Measurements from ENCODE around the gene UCP2. TPM values are rescaled to one million over a fixed set of nuclear protein-coding genes. Genes with fewer than 3 reads are reported as not detected.

UCP2 gene
- total and polyA plus RNA-seq, 3 donors from 2014 or later = 20.6 to 52.3 (median 40.8) TPM

DNA sequence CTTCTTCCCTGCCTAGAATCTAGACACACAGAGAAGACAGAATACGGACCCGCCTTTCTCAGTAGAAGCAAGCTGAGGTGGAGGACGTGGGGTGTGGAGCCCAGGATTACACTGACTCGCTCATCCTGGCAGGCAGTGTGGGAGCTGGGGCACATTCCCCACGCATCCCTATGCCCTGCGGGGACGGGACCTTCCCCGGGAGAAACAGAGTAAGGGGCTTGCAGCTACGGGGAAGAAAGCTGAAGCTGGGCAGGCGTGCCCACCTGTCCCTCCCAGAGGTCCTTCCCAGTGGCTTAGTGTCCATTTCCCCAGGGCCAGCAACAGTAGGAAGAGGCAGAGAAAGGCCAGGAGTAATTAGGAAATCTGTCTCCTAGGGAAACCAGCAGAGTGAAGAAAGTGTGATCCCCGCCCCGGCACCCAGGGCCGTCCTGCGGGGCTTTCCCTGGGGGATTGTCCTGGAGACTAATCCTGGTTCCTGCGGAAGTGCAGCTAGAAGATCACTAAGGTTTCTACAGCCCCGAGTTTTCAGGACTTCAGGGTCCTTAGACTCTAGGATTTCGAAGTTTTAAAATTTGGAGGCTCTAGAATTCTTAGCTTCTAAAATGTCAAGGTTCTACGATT is 24.0 kb downstream of the UCP2 start:
- TF ChIP-seq, protein P1, sequence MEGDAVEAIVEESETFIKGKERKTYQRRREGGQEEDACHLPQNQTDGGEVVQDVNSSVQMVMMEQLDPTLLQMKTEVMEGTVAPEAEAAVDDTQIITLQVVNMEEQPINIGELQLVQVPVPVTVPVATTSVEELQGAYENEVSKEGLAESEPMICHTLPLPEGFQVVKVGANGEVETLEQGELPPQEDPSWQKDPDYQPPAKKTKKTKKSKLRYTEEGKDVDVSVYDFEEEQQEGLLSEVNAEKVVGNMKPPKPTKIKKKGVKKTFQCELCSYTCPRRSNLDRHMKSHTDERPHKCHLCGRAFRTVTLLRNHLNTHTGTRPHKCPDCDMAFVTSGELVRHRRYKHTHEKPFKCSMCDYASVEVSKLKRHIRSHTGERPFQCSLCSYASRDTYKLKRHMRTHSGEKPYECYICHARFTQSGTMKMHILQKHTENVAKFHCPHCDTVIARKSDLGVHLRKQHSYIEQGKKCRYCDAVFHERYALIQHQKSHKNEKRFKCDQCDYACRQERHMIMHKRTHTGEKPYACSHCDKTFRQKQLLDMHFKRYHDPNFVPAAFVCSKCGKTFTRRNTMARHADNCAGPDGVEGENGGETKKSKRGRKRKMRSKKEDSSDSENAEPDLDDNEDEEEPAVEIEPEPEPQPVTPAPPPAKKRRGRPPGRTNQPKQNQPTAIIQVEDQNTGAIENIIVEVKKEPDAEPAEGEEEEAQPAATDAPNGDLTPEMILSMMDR (IDR thresholded peaks at IDR 0.05) = no peak
- TF ChIP-seq POLR2A (IDR thresholded peaks at IDR 0.05) = no peak
- intact Hi-C loops (cut with DNase I; ENCODE audit: low total_unique reads) = no loop called here
- no peaks in the 10 kb centered on the region for H3K36me3 ChIP-seq (ENCODE audit: low read depth, missing control alignments)
- H3K9me3 ChIP-seq = no peaks in the 10 kb centered on the region
- no peak for DNase-seq
- WGBS, 2 donors = 78 to 82% methylated on average over 12 to 18 of the region's 18 CpGs
- H3K4me3 ChIP-seq = no peak overlapping the region
- H3K4me1 ChIP-seq = no peaks in the 10 kb centered on the region
- no peak overlapping the region for H3K27ac ChIP-seq
- H3K27me3 ChIP-seq = no peaks in the 10 kb centered on the region

DNA sequence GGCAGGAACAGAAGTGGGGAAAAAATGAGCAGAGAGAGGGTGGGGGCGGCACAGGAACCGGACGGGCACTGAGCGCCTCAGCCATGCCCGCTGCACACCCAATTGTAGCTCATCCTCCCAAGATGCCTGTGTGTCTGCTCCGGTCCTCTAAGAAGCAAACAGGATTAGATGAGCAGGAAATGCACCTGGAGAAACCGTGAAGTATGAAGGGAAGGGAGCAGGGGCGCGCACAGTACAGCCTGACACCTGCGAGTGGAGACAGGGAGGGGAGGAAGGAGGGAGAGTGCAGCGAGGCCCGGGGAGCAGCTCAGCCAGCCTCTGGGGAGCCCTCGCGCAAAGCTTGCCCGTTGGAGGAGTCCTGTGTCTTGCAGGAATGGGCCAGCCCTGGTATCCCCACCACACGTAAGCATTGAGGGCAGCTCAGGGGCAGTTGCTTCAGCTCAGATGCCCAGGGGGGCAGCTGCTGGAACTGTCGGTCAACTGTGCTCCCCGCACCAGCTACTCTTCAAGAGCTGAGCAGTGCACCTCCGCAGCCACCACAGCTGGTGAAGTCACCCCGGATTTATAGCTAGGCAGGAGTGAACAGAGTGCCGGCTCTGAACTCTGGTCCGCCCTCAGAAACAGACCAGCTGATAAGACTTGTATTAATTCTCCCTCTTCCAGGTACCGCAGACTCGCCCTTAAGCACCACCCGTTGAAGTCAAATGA is 24.8 kb downstream of the UCP2 start:
- 35 to 56% methylated on average over 19 to 25 of the region's 25 CpGs for WGBS, 2 donors
- H3K36me3 ChIP-seq (ENCODE audit: low read depth, missing control alignments) = no peaks in the 10 kb centered on the region
- TF ChIP-seq, protein P1 (IDR thresholded peaks at IDR 0.05) = no peak
- no peak for TF ChIP-seq POLR2A (IDR thresholded peaks at IDR 0.05)
- no peaks in the 10 kb centered on the region for H3K27me3 ChIP-seq
- H3K4me3 ChIP-seq = no peak overlapping the region
- intact Hi-C loops (cut with DNase I; ENCODE audit: low total_unique reads) = no loop called here
- DNase-seq = no peak
- no peaks in the 10 kb centered on the region for H3K9me3 ChIP-seq
- H3K27ac ChIP-seq = no peak overlapping the region
- H3K4me1 ChIP-seq = no peaks in the 10 kb centered on the region

DNA sequence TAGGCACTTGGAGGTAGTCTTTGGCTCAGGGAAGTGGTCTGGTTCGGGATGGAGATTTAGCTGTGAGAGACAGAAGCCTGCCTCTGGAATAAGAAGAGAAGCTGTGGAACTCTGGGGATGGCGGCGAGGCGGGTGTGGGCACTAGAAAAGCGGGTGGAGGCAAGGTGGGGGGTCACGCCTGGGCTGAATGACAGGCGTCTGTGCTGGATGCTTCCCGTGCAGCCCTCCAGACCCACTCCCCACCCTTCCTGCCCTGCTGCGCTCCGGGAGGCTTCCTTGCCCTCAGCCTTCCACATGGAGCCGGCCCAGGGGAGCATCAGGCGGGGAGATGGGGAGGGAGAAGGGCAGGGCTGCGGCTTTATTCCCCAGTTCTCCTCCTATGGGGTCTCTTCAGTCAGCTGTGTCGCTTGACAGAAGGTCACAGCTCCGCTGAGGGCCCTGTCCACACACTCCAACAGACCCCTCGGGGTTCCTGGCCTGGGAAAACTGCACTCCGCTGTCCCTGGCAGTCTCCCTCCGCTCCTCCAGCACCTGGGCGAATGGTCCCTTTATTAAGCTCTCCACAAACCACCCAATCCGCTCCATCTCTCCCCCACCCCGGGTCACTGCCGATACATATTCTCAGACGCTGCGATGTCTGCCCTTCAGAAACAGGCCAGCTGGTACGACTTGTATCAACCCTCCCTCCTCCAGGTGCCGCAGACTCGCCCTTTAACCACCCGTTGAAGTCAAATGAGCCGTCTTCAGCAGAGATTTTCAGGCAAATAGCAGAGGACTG is 25.6 kb downstream of the UCP2 start:
- intact Hi-C loops (cut with DNase I; ENCODE audit: low total_unique reads) = no loop called here
- H3K27ac ChIP-seq = no peak overlapping the region
- WGBS, 2 donors = 31 to 50% methylated on average over 22 to 26 of the region's 29 CpGs
- no peaks in the 10 kb centered on the region for H3K9me3 ChIP-seq
- H3K4me3 ChIP-seq = no peak overlapping the region
- no peak for DNase-seq
- H3K4me1 ChIP-seq = no peaks in the 10 kb centered on the region
- no peaks in the 10 kb centered on the region for H3K36me3 ChIP-seq (ENCODE audit: low read depth, missing control alignments)
- no peaks in the 10 kb centered on the region for H3K27me3 ChIP-seq
- no peak for TF ChIP-seq POLR2A (IDR thresholded peaks at IDR 0.05)
- TF ChIP-seq, protein P1 (IDR thresholded peaks at IDR 0.05) = no peak

DNA sequence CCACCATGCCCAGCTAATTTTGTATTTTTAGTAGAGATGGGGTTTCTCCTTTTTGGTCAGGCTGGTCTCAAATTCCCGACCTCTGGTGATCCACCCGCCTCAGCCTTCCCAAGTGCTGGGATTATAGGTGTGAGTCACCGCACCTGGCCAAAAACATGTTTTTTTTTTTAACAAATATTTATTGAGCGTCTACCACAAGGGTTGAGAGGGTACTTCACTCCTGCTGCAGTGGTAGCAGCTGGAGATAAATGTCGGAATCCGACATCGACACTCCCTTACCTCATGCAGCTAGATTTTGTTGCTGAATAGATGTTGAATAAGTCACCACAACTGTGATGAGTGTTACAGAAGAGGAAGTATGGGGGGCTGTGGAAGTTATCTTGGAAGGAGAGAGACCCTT is 30.8 kb downstream of the UCP2 start:
- Histone ChIP-seq H3K36me3 (ENCODE audit: low read depth, missing control alignments) (no peaks in the 10 kb centered on the region), H3K27ac (no peak overlapping the region), H3K9me3 (no peaks in the 10 kb centered on the region), H3K4me1 (no peaks in the 10 kb centered on the region), H3K27me3 (no peaks in the 10 kb centered on the region), H3K4me3 (no peak overlapping the region)
- intact Hi-C loops (cut with DNase I; ENCODE audit: low total_unique reads) = no loop called here
- DNase-seq = no peak
- WGBS, 2 donors = 96% methylated on average over 7 of the region's 7 CpGs
- TF ChIP-seq, protein P1 (IDR thresholded peaks at IDR 0.05) = no peak
- no peak for TF ChIP-seq POLR2A (IDR thresholded peaks at IDR 0.05)
